Endothelial cell of umbilical vein (primary cell): ENCODE data around the gene RIT2. TPM values are rescaled to one million over a fixed set of nuclear protein-coding genes. Genes with fewer than 3 reads are reported as not detected.

Experiments used
- BruUV-seq: library from RNA; stranded (reverse); fragments of 400-500 nt; replicated peaks from 2 replicates; lab custom pipeline; 2021; lab: Mats Ljungman, UMichigan
- CTCF ChIA-PET: fragments of 300-600, 350-600 bp; sonication (Branson Sonifier 250); formaldehyde crosslinking; loops from one replicate; lab custom pipeline; 2021; ENCODE audit warnings: antibody characterized with exemption, inconsistent platforms; lab: Charles Lee
- POLR2A ChIA-PET: fragments of 300-600, 350-600 bp; sonication (Branson Sonifier 250); formaldehyde crosslinking; loops from one replicate; lab custom pipeline; 2021; ENCODE audit warnings: antibody characterized with exemption, inconsistent platforms; lab: Charles Lee
- DNase-seq: peaks from one replicate; pipeline ENCODE4 v3.0.0-alpha.2; 2011; ENCODE audit warnings: low read depth, low spot score
- FAIRE-seq: peaks from 2 replicates; lab custom pipeline; 2011; peaks lifted over from hg19 to GRCh38; lab: Jason Lieb, UNC
- H2AFZ ChIP-seq: 2 replicates; pipeline ENCODE4 v1.6.0; 2012; ENCODE audit warnings: low read depth, low read length, control low read depth, inconsistent platforms
- H3K27ac ChIP-seq: 2 replicates; pipeline ENCODE4 v1.5.1; 2011; ENCODE audit warnings: low read depth, mild to moderate bottlenecking, control low read depth, low read length, moderate library complexity; ENCODE audit not compliant: insufficient read depth
- H3K27me3 ChIP-seq, 2 experiments: 2 replicates each; pipeline versions ENCODE4 v1.6.0 to v1.6.1; 2011; ENCODE audit warnings: low read length in 2 of 2, mixed read lengths in 1 of 2; ENCODE audit not compliant: control insufficient read depth in 2 of 2, insufficient read depth in 2 of 2
- H3K36me3 ChIP-seq, 2 experiments: 2 replicates in 1 of 2; 3 replicates in 1 of 2; pipeline ENCODE4 v1.5.1; 2011; ENCODE audit warnings: low read length in 2 of 2, mild to moderate bottlenecking in 1 of 2, moderate library complexity in 1 of 2; ENCODE audit not compliant: control insufficient read depth in 2 of 2, insufficient read depth in 2 of 2; ENCODE audit errors: extremely low read depth in 1 of 2
- H3K4me1 ChIP-seq: 3 replicates; pipeline ENCODE4 v1.5.1; 2011; ENCODE audit warnings: mild to moderate bottlenecking, low read length; ENCODE audit not compliant: control insufficient read depth, insufficient read depth; ENCODE audit errors: extremely low read depth
- H3K4me2 ChIP-seq: 2 replicates; pipeline ENCODE4 v1.6.1; 2011; ENCODE audit warnings: low read length, control low read depth, mixed read lengths; ENCODE audit not compliant: insufficient read depth
- H3K4me3 ChIP-seq, 3 experiments: fragments of 200-600 bp in 1 of 3; sonication (generic), shearing (Covaris generic) in 1 of 3; replicated peaks in 1 of 3; 2 replicates each; pipeline ENCODE4 v1.5.1; 2011 to 2016; ENCODE audit warnings: control low read depth in 3 of 3, low read length in 3 of 3, mild to moderate bottlenecking in 2 of 3, inconsistent platforms in 1 of 3, low read depth in 1 of 3, moderate library complexity in 1 of 3; ENCODE audit not compliant: insufficient read depth in 1 of 3
- H3K79me2 ChIP-seq: 2 replicates; pipeline ENCODE4 v1.6.0; 2012; ENCODE audit warnings: low read length, inconsistent platforms; ENCODE audit not compliant: control insufficient read depth, insufficient read depth
- H3K9ac ChIP-seq: replicated peaks from 2 replicates; pipeline ENCODE3; 2011; ENCODE audit warnings: low read length, control low read depth; ENCODE audit not compliant: insufficient read depth; ENCODE audit errors: extremely low read depth
- H3K9me1 ChIP-seq: replicated peaks from 3 replicates; pipeline ENCODE4 v1.6.0; 2011; ENCODE audit warnings: mild to moderate bottlenecking, low read length; ENCODE audit not compliant: control insufficient read depth, insufficient read depth; ENCODE audit errors: extremely low read depth
- H3K9me3 ChIP-seq: replicated peaks from 2 replicates; pipeline ENCODE4 v1.5.1; 2012; ENCODE audit warnings: low read length, inconsistent platforms; ENCODE audit not compliant: control insufficient read depth, insufficient read depth
- H4K20me1 ChIP-seq: replicated peaks from 2 replicates; pipeline ENCODE3; 2011; ENCODE audit warnings: mild to moderate bottlenecking, low read length; ENCODE audit not compliant: control insufficient read depth, insufficient read depth; ENCODE audit errors: extremely low read depth
- FOS ChIP-seq: IDR thresholded peaks from 2 replicates; pipeline ENCODE4 v1.6.1; 2011; ENCODE audit warnings: mild to moderate bottlenecking, low read length, moderate library complexity, borderline replicate concordance; ENCODE audit not compliant: insufficient read depth
- MYC ChIP-seq: IDR thresholded peaks from one replicate; pipeline ENCODE4 v1.6.1; 2011; ENCODE audit warnings: mild to moderate bottlenecking, low read depth, low read length
- POLR2A ChIP-seq: IDR thresholded peaks from 2 replicates; pipeline ENCODE4 v1.6.1; 2012; ENCODE audit warnings: low read depth, mild to moderate bottlenecking, control low read depth, low read length
- dilution Hi-C: fragments of 300-500 bp; cut with MboI; formaldehyde crosslinking; loops from one replicate; pipeline ENCODE4 v1.15.0; 2019; ENCODE audit warnings: low sequenced_read_pairs; ENCODE audit not compliant: extremely low pct_ligation_motif_present
- intact Hi-C: fragments of 100-400 bp; cut with micrococcal nuclease; formaldehyde crosslinking; loops from one replicate; pipeline ENCODE4 v1.10.0; 2022
- polyA plus RNA-seq, 4 experiments: library from polyadenylated mRNA; depleted of rRNA in 3 of 4; stranded (reverse) in 3 of 4; unstranded in 1 of 4; fragments of >200 nt; gene quantifications; 2 replicates each; pipeline versions ENCODE4 v1.2.1 to v1.2.3, GENCODE V29; 2011 to 2012; ENCODE audit warnings: missing spikeins in 1 of 4
- total RNA-seq: library from RNA; stranded (reverse); gene quantifications from 2 replicates; pipeline ENCODE4 v1.2.3, GENCODE V29; 2021

Gene RIT2
- total and polyA plus RNA-seq, 2 donors (not counting 3 experiments of a cell fraction or from before 2014, with no cell fraction given) = not detected

DNA sequence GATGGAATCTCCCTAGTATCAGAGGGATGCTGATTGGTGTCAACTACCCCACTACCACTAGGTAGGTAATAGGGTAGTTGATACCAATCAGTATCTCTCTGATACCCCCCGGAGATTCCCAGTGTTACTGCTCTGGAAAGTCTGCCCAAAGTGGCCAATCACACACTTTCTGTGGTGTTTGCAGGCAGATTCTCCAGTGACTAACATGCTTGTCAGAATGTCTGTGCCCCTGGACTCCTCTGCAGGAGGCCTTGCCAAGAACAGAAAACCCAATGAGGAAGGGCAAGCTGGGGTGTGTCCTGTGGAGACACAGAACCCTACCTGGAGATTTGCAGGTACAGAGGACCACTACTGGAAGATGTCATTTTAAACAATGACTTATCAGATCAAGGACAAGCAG lies 135.1 kb downstream of the RIT2 start:
- intact Hi-C loops = no loop called here
- H3K4me1 ChIP-seq = no peaks in the 10 kb centered on the region
- ChIA-PET CTCF (no interaction called here), POLR2A (no interaction called here)
- BruUV-seq = no TSS peak
- no peak for FAIRE-seq
- H3K36me3 ChIP-seq = no peaks in the 10 kb centered on the region
- no peaks in the 10 kb centered on the region for H4K20me1 ChIP-seq
- no peak overlapping the region for H3K4me3 ChIP-seq
- no peaks in the 10 kb centered on the region for H3K79me2 ChIP-seq
- no peak overlapping the region for H2AFZ ChIP-seq
- H3K27ac ChIP-seq = no peak overlapping the region
- DNase-seq = no peak
- no peaks in the 10 kb centered on the region for H3K9me1 ChIP-seq
- no peak for TF ChIP-seq MYC
- no peaks in the 10 kb centered on the region for H3K9me3 ChIP-seq
- H3K27me3 ChIP-seq = no peaks in the 10 kb centered on the region
- dilution Hi-C loops = no loop called here
- no peak overlapping the region for H3K9ac ChIP-seq
- no peak overlapping the region for H3K4me2 ChIP-seq

- dilution Hi-C loops (no loop called here), intact Hi-C loops (no loop called here)
- H3K9me3 ChIP-seq = no peaks in the 10 kb centered on the region
Observed at GRCh38 chr18:42977982-42978637, 137.4 kb downstream of the RIT2 start.

More at GRCh38 chr18:42977982-42978637, 137.4 kb downstream of the RIT2 start:
- H3K4me1 ChIP-seq = no peaks in the 10 kb centered on the region
- H3K4me3 ChIP-seq = no peak overlapping the region
- H2AFZ ChIP-seq = no peak overlapping the region
- FAIRE-seq (no peak), DNase-seq (no peak)
- POLR2A ChIA-PET = no interaction called here
- no peaks in the 10 kb centered on the region for H3K79me2 ChIP-seq
- H3K9me1 ChIP-seq = no peaks in the 10 kb centered on the region
- no peak overlapping the region for H3K27ac ChIP-seq
- no peaks in the 10 kb centered on the region for H3K36me3 ChIP-seq
- CTCF ChIA-PET = no interaction called here
- no peak overlapping the region for H3K4me2 ChIP-seq
- no peaks in the 10 kb centered on the region for H3K27me3 ChIP-seq
- BruUV-seq = no TSS peak
- no peak overlapping the region for H3K9ac ChIP-seq
- no peak for TF ChIP-seq FOS
- no peak for TF ChIP-seq POLR2A
- H4K20me1 ChIP-seq = no peaks in the 10 kb centered on the region
